Breast epithelium (tissue), 4 donors: ENCODE measurements around the gene KPNA4. TPM values are rescaled to one million over a fixed set of nuclear protein-coding genes. Genes with fewer than 3 reads are reported as not detected.

Experiments used
- DNase-seq, 2 donors: peaks; one replicate each; pipeline ENCODE4 v3.0.0-alpha.2; 2019; ENCODE audit warnings: low spot score in 2 of 2
- H3K27ac ChIP-seq, 2 donors: fragments of 200-600 bp; sonication (generic) in 1 of 2; one replicate each; pipeline ENCODE4 v1.5.1; 2016 to 2019; ENCODE audit warnings: mild to moderate bottlenecking in 1 of 2
- H3K27me3 ChIP-seq, 2 donors: fragments of 200-600 bp; sonication (generic) in 1 of 2; one replicate each; pipeline versions ENCODE4 v1.5.1 to v1.6.0; 2017 to 2019; ENCODE audit warnings: control low read depth in 1 of 2, mild to moderate bottlenecking in 1 of 2
- H3K36me3 ChIP-seq: fragments of 200-600 bp; one replicate; pipeline ENCODE4 v1.5.1; 2019
- H3K4me1 ChIP-seq, 2 donors: fragments of 200-600 bp; sonication (generic); one replicate each; pipeline ENCODE4 v1.5.1; 2016 to 2019; ENCODE audit warnings: control low read depth in 1 of 2
- H3K4me3 ChIP-seq, 3 donors: fragments of 200-600 bp; sonication (generic); 1 replicate in 2 of 3; 2 replicates in 1 of 3; pipeline ENCODE4 v1.5.1; 2016 to 2019; ENCODE audit warnings: mild to moderate bottlenecking in 3 of 3, moderate library complexity in 2 of 3
- H3K9me3 ChIP-seq, 2 donors: fragments of 200-600 bp; sonication (generic) in 1 of 2; one replicate each; pipeline ENCODE4 v1.5.1; 2016 to 2019; ENCODE audit warnings: control low read depth in 1 of 2
- CTCF ChIP-seq, 3 donors: fragments of 450-650 bp; IDR thresholded peaks; one replicate each; pipeline ENCODE4 v1.5.1; 2016 to 2017; ENCODE audit warnings: antibody characterized with exemption in 3 of 3, mild to moderate bottlenecking in 3 of 3, moderate library complexity in 3 of 3
- POLR2A ChIP-seq: fragments of 450-650 bp; IDR thresholded peaks from one replicate; pipeline ENCODE4 v1.6.1; 2016; ENCODE audit warnings: antibody characterized with exemption, mild to moderate bottlenecking, moderate library complexity
- POLR2AphosphoS5 ChIP-seq, 3 donors: sonication (generic); formaldehyde crosslinking; IDR thresholded peaks; one replicate each; pipeline ENCODE4 v1.6.1; 2017; ENCODE audit warnings: antibody characterized with exemption in 3 of 3
- intact Hi-C: fragments of 100-400 bp; cut with DNase I; formaldehyde crosslinking; loops from one replicate; pipeline ENCODE4 v1.15.1; 2023; ENCODE audit warnings: low total_unique reads
- total RNA-seq, 3 donors: library from RNA; depleted of rRNA; stranded (reverse); fragments of >200 nt; gene quantifications; one replicate each; pipeline ENCODE4 v1.1.0, GENCODE V29; 2016

KPNA4 gene
- total RNA-seq, 3 donors from 2014 or later = 25.2 to 39.2 (median 35.6) TPM

GRCh38 chr3:160482796-160483195, 82.6 kb downstream of the KPNA4 start:
- no peaks in the 10 kb centered on the region for H3K36me3 ChIP-seq
- H3K27me3 ChIP-seq = no peaks in the 10 kb centered on the region
- no peaks in the 10 kb centered on the region for H3K4me1 ChIP-seq
- no peak for TF ChIP-seq POLR2A
- TF ChIP-seq POLR2AphosphoS5 (IDR thresholded peaks at IDR 0.05) = no peak
- no peak for TF ChIP-seq CTCF (IDR thresholded peaks at IDR 0.05)
- DNase-seq = no peak
- H3K27ac ChIP-seq = no peak overlapping the region
- H3K4me3 ChIP-seq = no peak overlapping the region
- intact Hi-C loops = no loop called here
- no peaks in the 10 kb centered on the region for H3K9me3 ChIP-seq

- intact Hi-C loops = no loop called here
- no peak overlapping the region for H3K4me3 ChIP-seq
Measured at GRCh38 chr3:160481856-160482255, 83.5 kb downstream of the KPNA4 start.

GRCh38 chr3:160480931-160481330, 84.4 kb downstream of the KPNA4 start:
- H3K4me3 ChIP-seq = no peak overlapping the region
- no peak overlapping the region for H3K27ac ChIP-seq
- no peak for TF ChIP-seq POLR2AphosphoS5 (IDR thresholded peaks at IDR 0.05)
- no peak for TF ChIP-seq CTCF (IDR thresholded peaks at IDR 0.05)
- no peak for TF ChIP-seq POLR2A
- no peak for DNase-seq
- H3K36me3 ChIP-seq = no peaks in the 10 kb centered on the region
- no peaks in the 10 kb centered on the region for H3K27me3 ChIP-seq
- H3K9me3 ChIP-seq = no peaks in the 10 kb centered on the region
- intact Hi-C loops = no loop called here
- H3K4me1 ChIP-seq = no peaks in the 10 kb centered on the region

More at GRCh38 chr3:160481856-160482255, 83.5 kb downstream of the KPNA4 start:
- TF ChIP-seq POLR2AphosphoS5 (IDR thresholded peaks at IDR 0.05) = no peak
- no peak for TF ChIP-seq CTCF (IDR thresholded peaks at IDR 0.05)
- TF ChIP-seq POLR2A = no peak
- DNase-seq = no peak
- Histone ChIP-seq H3K36me3 (no peaks in the 10 kb centered on the region), H3K4me1 (no peaks in the 10 kb centered on the region), H3K27ac (no peak overlapping the region), H3K9me3 (no peaks in the 10 kb centered on the region), H3K27me3 (no peaks in the 10 kb centered on the region)

GRCh38 chr3:160479376-160479775, 86.0 kb downstream of the KPNA4 start:
- intact Hi-C loops = no loop called here
- TF ChIP-seq POLR2AphosphoS5 (IDR thresholded peaks at IDR 0.05) = no peak
- TF ChIP-seq CTCF (IDR thresholded peaks at IDR 0.05) = no peak
- Histone ChIP-seq H3K9me3 (no peaks in the 10 kb centered on the region), H3K4me3 (no peak overlapping the region), H3K36me3 (no peaks in the 10 kb centered on the region), H3K4me1 (no peaks in the 10 kb centered on the region), H3K27me3 (no peaks in the 10 kb centered on the region), H3K27ac (no peak overlapping the region)
- DNase-seq = no peak

GRCh38 chr3:160478338-160478737, 87.0 kb downstream of the KPNA4 start:
- DNase-seq = no peak
- no peak for TF ChIP-seq POLR2AphosphoS5 (IDR thresholded peaks at IDR 0.05)
- no peak for TF ChIP-seq POLR2A
- TF ChIP-seq CTCF (IDR thresholded peaks at IDR 0.05) = no peak
- H3K36me3 ChIP-seq = no peaks in the 10 kb centered on the region
- no peak overlapping the region for H3K27ac ChIP-seq
- H3K4me3 ChIP-seq = no peak overlapping the region
- H3K9me3 ChIP-seq = no peaks in the 10 kb centered on the region
- intact Hi-C loops = no loop called here
- H3K27me3 ChIP-seq = no peaks in the 10 kb centered on the region
- H3K4me1 ChIP-seq = no peaks in the 10 kb centered on the region
